ENCODE measurements around the gene TKT. TPM values are rescaled to one million over a fixed set of nuclear protein-coding genes. Genes with fewer than 3 reads are reported as not detected.

TKT gene
- total RNA-seq, 1 donor from 2014 or later = 480 TPM

GRCh38 chr3:53180305-53181023 is 75.4 kb downstream of the TKT start:
- Mint-ChIP-seq H3K27ac (ENCODE audit: unreplicated experiment) (no peak overlapping the region), H3K27me3 (ENCODE audit: unreplicated experiment) (no peaks in the 10 kb centered on the region), H3K9me3 (ENCODE audit: unreplicated experiment) (no peaks in the 10 kb centered on the region), H3K4me3 (ENCODE audit: unreplicated experiment) (no peak overlapping the region), H3K36me3 (ENCODE audit: unreplicated experiment) (peaks cover 13% of the 10 kb centered on the region), H3K4me1 (ENCODE audit: unreplicated experiment) (no peaks in the 10 kb centered on the region)
- TF ChIP-seq, protein P1, sequence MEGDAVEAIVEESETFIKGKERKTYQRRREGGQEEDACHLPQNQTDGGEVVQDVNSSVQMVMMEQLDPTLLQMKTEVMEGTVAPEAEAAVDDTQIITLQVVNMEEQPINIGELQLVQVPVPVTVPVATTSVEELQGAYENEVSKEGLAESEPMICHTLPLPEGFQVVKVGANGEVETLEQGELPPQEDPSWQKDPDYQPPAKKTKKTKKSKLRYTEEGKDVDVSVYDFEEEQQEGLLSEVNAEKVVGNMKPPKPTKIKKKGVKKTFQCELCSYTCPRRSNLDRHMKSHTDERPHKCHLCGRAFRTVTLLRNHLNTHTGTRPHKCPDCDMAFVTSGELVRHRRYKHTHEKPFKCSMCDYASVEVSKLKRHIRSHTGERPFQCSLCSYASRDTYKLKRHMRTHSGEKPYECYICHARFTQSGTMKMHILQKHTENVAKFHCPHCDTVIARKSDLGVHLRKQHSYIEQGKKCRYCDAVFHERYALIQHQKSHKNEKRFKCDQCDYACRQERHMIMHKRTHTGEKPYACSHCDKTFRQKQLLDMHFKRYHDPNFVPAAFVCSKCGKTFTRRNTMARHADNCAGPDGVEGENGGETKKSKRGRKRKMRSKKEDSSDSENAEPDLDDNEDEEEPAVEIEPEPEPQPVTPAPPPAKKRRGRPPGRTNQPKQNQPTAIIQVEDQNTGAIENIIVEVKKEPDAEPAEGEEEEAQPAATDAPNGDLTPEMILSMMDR (IDR thresholded peaks at IDR 0.05) = no peak
- no peak for DNase-seq (ENCODE audit: extremely low spot score, unreplicated experiment)

GRCh38 chr3:53179580-53179979 is 76.2 kb downstream of the TKT start:
- Mint-ChIP-seq H3K4me1 (ENCODE audit: unreplicated experiment) (no peaks in the 10 kb centered on the region), H3K9me3 (ENCODE audit: unreplicated experiment) (no peaks in the 10 kb centered on the region), H3K27me3 (ENCODE audit: unreplicated experiment) (no peaks in the 10 kb centered on the region), H3K27ac (ENCODE audit: unreplicated experiment) (no peak overlapping the region), H3K4me3 (ENCODE audit: unreplicated experiment) (no peak overlapping the region), H3K36me3 (ENCODE audit: unreplicated experiment) (peaks cover 8% of the 10 kb centered on the region)
- no peak for DNase-seq (ENCODE audit: extremely low spot score, unreplicated experiment)
- TF ChIP-seq, protein P1 (IDR thresholded peaks at IDR 0.05) = no peak

GRCh38 chr3:53178246-53178645 is 77.6 kb downstream of the TKT start:
- Mint-ChIP-seq H3K4me1 (ENCODE audit: unreplicated experiment) (peaks cover 1% of the 10 kb centered on the region), H3K9me3 (ENCODE audit: unreplicated experiment) (no peaks in the 10 kb centered on the region), H3K27ac (ENCODE audit: unreplicated experiment) (no peak overlapping the region), H3K27me3 (ENCODE audit: unreplicated experiment) (no peaks in the 10 kb centered on the region), H3K4me3 (ENCODE audit: unreplicated experiment) (no peak overlapping the region), H3K36me3 (ENCODE audit: unreplicated experiment) (peaks cover 11% of the 10 kb centered on the region)
- TF ChIP-seq, protein P1 (IDR thresholded peaks at IDR 0.05) = no peak
- DNase-seq (ENCODE audit: extremely low spot score, unreplicated experiment) = no peak

DNA sequence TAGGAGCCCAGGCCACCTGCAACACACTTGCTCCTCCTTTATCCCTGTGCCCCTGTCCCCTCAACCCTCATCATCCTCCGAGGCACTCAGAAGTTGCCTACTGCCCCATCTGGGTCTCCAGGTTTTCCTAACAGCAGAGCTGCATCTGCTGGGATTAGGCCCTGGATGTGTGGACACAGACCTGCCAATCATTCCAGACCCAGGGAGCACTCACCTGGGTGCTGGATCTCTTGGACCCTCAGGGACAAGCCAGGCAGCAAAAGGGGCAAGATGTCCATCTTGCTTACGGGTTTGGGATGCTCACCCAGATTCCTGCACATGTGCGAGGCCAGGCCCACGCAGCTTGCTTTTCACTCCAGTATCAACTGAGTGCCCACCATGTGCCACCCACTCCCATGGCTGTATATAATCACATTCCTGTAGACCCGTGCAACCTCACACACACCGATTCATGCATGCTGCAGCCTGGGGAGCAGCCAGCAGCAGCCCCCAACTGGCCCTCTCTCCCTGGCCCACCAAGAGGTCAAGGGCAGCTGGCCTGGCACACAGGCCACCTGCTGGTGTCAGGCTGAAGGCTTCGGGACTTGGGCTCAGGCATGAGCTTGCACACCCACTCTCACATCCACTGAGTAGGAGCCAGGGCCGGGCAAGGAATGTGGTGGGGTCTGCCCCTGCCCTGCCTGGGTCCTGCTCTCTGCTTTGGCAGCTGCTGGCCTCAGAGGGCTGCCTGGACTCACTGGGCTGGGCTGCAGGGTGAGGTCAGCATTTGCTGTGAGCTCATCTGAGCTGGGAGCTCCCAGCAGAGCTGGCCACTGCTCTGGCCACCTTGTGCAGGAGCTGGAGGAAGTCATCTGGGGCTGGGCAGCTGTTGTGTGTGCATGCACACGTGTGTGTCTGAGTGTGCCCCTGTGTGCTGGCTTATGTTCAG is 79.9 kb downstream of the TKT start:
- DNase-seq (ENCODE audit: extremely low spot score, unreplicated experiment) = no peak
- H3K27ac Mint-ChIP-seq (ENCODE audit: unreplicated experiment) = no peak overlapping the region
- peaks cover 11% of the 10 kb centered on the region for H3K36me3 Mint-ChIP-seq (ENCODE audit: unreplicated experiment)
- no peak overlapping the region for H3K4me3 Mint-ChIP-seq (ENCODE audit: unreplicated experiment)
- peaks cover 17% of the 10 kb centered on the region for H3K4me1 Mint-ChIP-seq (ENCODE audit: unreplicated experiment)
- TF ChIP-seq, protein P1 (IDR thresholded peaks at IDR 0.05) = no peak
- no peaks in the 10 kb centered on the region for H3K9me3 Mint-ChIP-seq (ENCODE audit: unreplicated experiment)
- H3K27me3 Mint-ChIP-seq (ENCODE audit: unreplicated experiment) = no peaks in the 10 kb centered on the region

Other genes with a start within 250 kb of the TKT start
- gene SFMBT1, start 209.9 kb downstream of the TKT start, total RNA-seq = 7.9 and 8.0 TPM in 2 replicates
- gene RFT1, start 125.6 kb downstream of the TKT start, total RNA-seq = 19.1 and 21.4 TPM in 2 replicates
- 14.9 and 17.1 TPM in 2 replicates for gene PRKCD, start 94.8 kb downstream of the TKT start, total RNA-seq
- 20.8 and 24.2 TPM in 2 replicates for gene DCP1A, start 91.5 kb upstream of the TKT start, total RNA-seq
- 0.48 and 0.57 TPM in 2 replicates for gene CACNA1D, start 238.6 kb upstream of the TKT start, total RNA-seq

Data from osteocyte (in vitro differentiated cells).